Ishikawa (cell line): ENCODE results near the gene PPP1R9A.

Source experiments
- CEBPB ChIP-seq: IDR thresholded peaks from 2 replicates; pipeline ENCODE4 v1.6.1; 2012
- CREB1 ChIP-seq: IDR thresholded peaks from 2 replicates; pipeline ENCODE4 v1.6.1; 2012; ENCODE audit warnings: low read depth
- EGR1 ChIP-seq: IDR thresholded peaks from 2 replicates; pipeline ENCODE4 v1.6.1; 2012
- EP300 ChIP-seq: IDR thresholded peaks from 2 replicates; pipeline ENCODE4 v1.6.1; 2012; ENCODE audit warnings: borderline replicate concordance
- FOXM1 ChIP-seq: IDR thresholded peaks from 2 replicates; pipeline ENCODE4 v1.6.1; 2012; ENCODE audit warnings: low read depth, borderline replicate concordance
- MAX ChIP-seq: IDR thresholded peaks from 2 replicates; pipeline ENCODE4 v1.6.1; 2012
- NFIC ChIP-seq: IDR thresholded peaks from 2 replicates; pipeline ENCODE4 v1.6.1; 2012
- RAD21 ChIP-seq: IDR thresholded peaks from 2 replicates; pipeline ENCODE4 v1.6.1; 2012; ENCODE audit warnings: low read depth
- TAF1 ChIP-seq: IDR thresholded peaks from 2 replicates; pipeline ENCODE4 v1.6.1; 2012; ENCODE audit warnings: low read depth, mild to moderate bottlenecking
- TCF12 ChIP-seq: IDR thresholded peaks from 2 replicates; pipeline ENCODE4 v1.6.1; 2012; ENCODE audit warnings: low read depth
- TEAD4 ChIP-seq: IDR thresholded peaks from 2 replicates; pipeline ENCODE4 v1.6.1; 2012
- USF1 ChIP-seq: IDR thresholded peaks from 2 replicates; pipeline ENCODE4 v1.6.1; 2012
- YY1 ChIP-seq: IDR thresholded peaks from 2 replicates; pipeline ENCODE4 v1.6.1; 2012; ENCODE audit warnings: low read depth
- ZBTB7A ChIP-seq: IDR thresholded peaks from 2 replicates; pipeline ENCODE4 v1.6.1; 2012; ENCODE audit warnings: low read depth
- TF ChIP-seq, protein P1 (sequence below): IDR thresholded peaks from 2 replicates; pipeline ENCODE4 v1.6.1; 2012; ENCODE audit warnings: low read depth, mild to moderate bottlenecking

The PPP1R9A gene

GRCh38 chr7:95046494-95047240 lies 139.3 kb downstream of the PPP1R9A start:
- TF ChIP-seq ZBTB7A (no peak), TAF1 (no peak), RAD21 (no peak), CREB1 (no peak), NFIC (no peak)

GRCh38 chr7:95047291-95047690 lies 139.9 kb downstream of the PPP1R9A start:
- TF ChIP-seq MAX (no peak), TCF12 (no peak), CEBPB (no peak), USF1 (no peak), TEAD4 (no peak), FOXM1 (no peak), EP300 (no peak), RAD21 (no peak), CREB1 (no peak), TAF1 (no peak), ZBTB7A (no peak), YY1 (no peak), NFIC (no peak), EGR1 (no peak)
- TF ChIP-seq, protein P1, sequence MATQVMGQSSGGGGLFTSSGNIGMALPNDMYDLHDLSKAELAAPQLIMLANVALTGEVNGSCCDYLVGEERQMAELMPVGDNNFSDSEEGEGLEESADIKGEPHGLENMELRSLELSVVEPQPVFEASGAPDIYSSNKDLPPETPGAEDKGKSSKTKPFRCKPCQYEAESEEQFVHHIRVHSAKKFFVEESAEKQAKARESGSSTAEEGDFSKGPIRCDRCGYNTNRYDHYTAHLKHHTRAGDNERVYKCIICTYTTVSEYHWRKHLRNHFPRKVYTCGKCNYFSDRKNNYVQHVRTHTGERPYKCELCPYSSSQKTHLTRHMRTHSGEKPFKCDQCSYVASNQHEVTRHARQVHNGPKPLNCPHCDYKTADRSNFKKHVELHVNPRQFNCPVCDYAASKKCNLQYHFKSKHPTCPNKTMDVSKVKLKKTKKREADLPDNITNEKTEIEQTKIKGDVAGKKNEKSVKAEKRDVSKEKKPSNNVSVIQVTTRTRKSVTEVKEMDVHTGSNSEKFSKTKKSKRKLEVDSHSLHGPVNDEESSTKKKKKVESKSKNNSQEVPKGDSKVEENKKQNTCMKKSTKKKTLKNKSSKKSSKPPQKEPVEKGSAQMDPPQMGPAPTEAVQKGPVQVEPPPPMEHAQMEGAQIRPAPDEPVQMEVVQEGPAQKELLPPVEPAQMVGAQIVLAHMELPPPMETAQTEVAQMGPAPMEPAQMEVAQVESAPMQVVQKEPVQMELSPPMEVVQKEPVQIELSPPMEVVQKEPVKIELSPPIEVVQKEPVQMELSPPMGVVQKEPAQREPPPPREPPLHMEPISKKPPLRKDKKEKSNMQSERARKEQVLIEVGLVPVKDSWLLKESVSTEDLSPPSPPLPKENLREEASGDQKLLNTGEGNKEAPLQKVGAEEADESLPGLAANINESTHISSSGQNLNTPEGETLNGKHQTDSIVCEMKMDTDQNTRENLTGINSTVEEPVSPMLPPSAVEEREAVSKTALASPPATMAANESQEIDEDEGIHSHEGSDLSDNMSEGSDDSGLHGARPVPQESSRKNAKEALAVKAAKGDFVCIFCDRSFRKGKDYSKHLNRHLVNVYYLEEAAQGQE, result no peak

DNA sequence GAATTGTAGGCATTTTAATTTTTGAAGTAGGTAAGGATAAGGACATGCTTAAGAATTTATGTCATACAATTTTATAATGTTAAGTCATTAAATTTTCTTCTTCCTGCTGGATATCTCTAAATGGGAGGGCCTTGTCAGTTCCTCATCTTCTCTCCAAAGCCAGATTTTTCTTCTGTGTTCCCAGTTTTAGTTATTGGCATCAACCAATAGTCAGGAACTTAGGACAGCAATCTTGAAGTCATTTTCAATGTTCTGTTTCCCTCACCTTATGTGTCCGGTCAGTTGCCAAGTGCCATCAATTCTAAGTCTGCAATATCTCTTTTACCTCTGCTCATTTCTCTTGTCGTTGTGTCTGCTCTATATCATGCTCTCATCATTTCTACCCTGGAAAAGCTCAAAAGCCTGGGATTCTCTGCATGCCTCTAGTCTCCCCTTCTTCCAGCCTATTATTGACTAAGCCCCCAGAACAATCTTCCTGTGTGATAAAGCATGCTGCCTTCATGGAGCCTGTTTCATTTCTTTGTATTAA lies 145.2 kb downstream of the PPP1R9A start:
- TF ChIP-seq, protein P1, result no peak
- TF ChIP-seq MAX (no peak), EGR1 (no peak), TCF12 (no peak), ZBTB7A (no peak), NFIC (no peak), TEAD4 (no peak), FOXM1 (no peak), USF1 (no peak), TAF1 (no peak), EP300 (no peak), RAD21 (no peak), CREB1 (no peak), YY1 (no peak), CEBPB (no peak)

GRCh38 chr7:95054386-95054785 lies 147.0 kb downstream of the PPP1R9A start:
- TF ChIP-seq ZBTB7A, result no peak
- TF ChIP-seq NFIC, result no peak

DNA sequence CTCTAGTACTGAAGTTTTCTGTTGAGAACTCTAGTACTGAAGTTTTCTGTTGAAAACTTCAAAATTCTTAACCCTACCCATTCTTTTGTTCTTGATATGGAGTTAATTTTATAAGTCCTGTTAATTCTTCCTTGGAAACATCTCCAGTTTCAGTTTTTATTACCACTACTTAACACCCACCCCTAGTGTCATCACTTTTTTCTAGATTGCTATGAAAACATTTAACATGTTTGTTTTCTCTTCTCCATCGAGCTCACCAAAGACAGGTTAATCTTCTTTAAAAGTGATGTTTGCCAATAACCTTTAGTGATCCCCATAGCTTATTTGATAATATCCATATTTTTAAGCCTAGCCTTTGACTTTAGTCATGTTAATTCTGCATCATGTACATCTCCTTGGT lies 147.9 kb downstream of the PPP1R9A start:
- TF ChIP-seq EP300 (no peak), CEBPB (no peak), TAF1 (no peak), TEAD4 (no peak), EGR1 (no peak), TCF12 (no peak), ZBTB7A (no peak), CREB1 (no peak), MAX (no peak), USF1 (no peak)
- TF ChIP-seq, protein P1, result no peak
